Endothelial cell of umbilical vein (primary cell): ENCODE results near the gene MTX1. TPM values are rescaled to one million over a fixed set of nuclear protein-coding genes. Genes with fewer than 3 reads are reported as not detected.

ENCODE experiments used
- BruUV-seq: library from RNA; stranded (reverse); fragments of 400-500 nt; replicated peaks from 2 replicates; lab custom pipeline; 2021; lab: Mats Ljungman, UMichigan
- CTCF ChIA-PET: fragments of 300-600, 350-600 bp; sonication (Branson Sonifier 250); formaldehyde crosslinking; loops from one replicate; lab custom pipeline; 2021; ENCODE audit warnings: antibody characterized with exemption, inconsistent platforms; lab: Charles Lee
- POLR2A ChIA-PET: fragments of 300-600, 350-600 bp; sonication (Branson Sonifier 250); formaldehyde crosslinking; loops from one replicate; lab custom pipeline; 2021; ENCODE audit warnings: antibody characterized with exemption, inconsistent platforms; lab: Charles Lee
- DNase-seq: peaks from one replicate; pipeline ENCODE4 v3.0.0-alpha.2; 2011; ENCODE audit warnings: low read depth, low spot score
- FAIRE-seq: peaks from 2 replicates; lab custom pipeline; 2011; peaks lifted over from hg19 to GRCh38; lab: Jason Lieb, UNC
- H2AFZ ChIP-seq: 2 replicates; pipeline ENCODE4 v1.6.0; 2012; ENCODE audit warnings: low read depth, low read length, control low read depth, inconsistent platforms
- H3K27ac ChIP-seq: 2 replicates; pipeline ENCODE4 v1.5.1; 2011; ENCODE audit warnings: low read depth, mild to moderate bottlenecking, control low read depth, low read length, moderate library complexity; ENCODE audit not compliant: insufficient read depth
- H3K27me3 ChIP-seq, 2 experiments: 2 replicates each; pipeline versions ENCODE4 v1.6.0 to v1.6.1; 2011; ENCODE audit warnings: low read length in 2 of 2, mixed read lengths in 1 of 2; ENCODE audit not compliant: control insufficient read depth in 2 of 2, insufficient read depth in 2 of 2
- H3K36me3 ChIP-seq, 2 experiments: 2 replicates in 1 of 2; 3 replicates in 1 of 2; pipeline ENCODE4 v1.5.1; 2011; ENCODE audit warnings: low read length in 2 of 2, mild to moderate bottlenecking in 1 of 2, moderate library complexity in 1 of 2; ENCODE audit not compliant: control insufficient read depth in 2 of 2, insufficient read depth in 2 of 2; ENCODE audit errors: extremely low read depth in 1 of 2
- H3K4me1 ChIP-seq: 3 replicates; pipeline ENCODE4 v1.5.1; 2011; ENCODE audit warnings: mild to moderate bottlenecking, low read length; ENCODE audit not compliant: control insufficient read depth, insufficient read depth; ENCODE audit errors: extremely low read depth
- H3K4me2 ChIP-seq: 2 replicates; pipeline ENCODE4 v1.6.1; 2011; ENCODE audit warnings: low read length, control low read depth, mixed read lengths; ENCODE audit not compliant: insufficient read depth
- H3K4me3 ChIP-seq, 3 experiments: fragments of 200-600 bp in 1 of 3; sonication (generic), shearing (Covaris generic) in 1 of 3; replicated peaks in 1 of 3; 2 replicates each; pipeline ENCODE4 v1.5.1; 2011 to 2016; ENCODE audit warnings: control low read depth in 3 of 3, low read length in 3 of 3, mild to moderate bottlenecking in 2 of 3, inconsistent platforms in 1 of 3, low read depth in 1 of 3, moderate library complexity in 1 of 3; ENCODE audit not compliant: insufficient read depth in 1 of 3
- H3K79me2 ChIP-seq: 2 replicates; pipeline ENCODE4 v1.6.0; 2012; ENCODE audit warnings: low read length, inconsistent platforms; ENCODE audit not compliant: control insufficient read depth, insufficient read depth
- H3K9ac ChIP-seq: replicated peaks from 2 replicates; pipeline ENCODE3; 2011; ENCODE audit warnings: low read length, control low read depth; ENCODE audit not compliant: insufficient read depth; ENCODE audit errors: extremely low read depth
- H3K9me1 ChIP-seq: replicated peaks from 3 replicates; pipeline ENCODE4 v1.6.0; 2011; ENCODE audit warnings: mild to moderate bottlenecking, low read length; ENCODE audit not compliant: control insufficient read depth, insufficient read depth; ENCODE audit errors: extremely low read depth
- H3K9me3 ChIP-seq: replicated peaks from 2 replicates; pipeline ENCODE4 v1.5.1; 2012; ENCODE audit warnings: low read length, inconsistent platforms; ENCODE audit not compliant: control insufficient read depth, insufficient read depth
- H4K20me1 ChIP-seq: replicated peaks from 2 replicates; pipeline ENCODE3; 2011; ENCODE audit warnings: mild to moderate bottlenecking, low read length; ENCODE audit not compliant: control insufficient read depth, insufficient read depth; ENCODE audit errors: extremely low read depth
- CTCF ChIP-seq, 2 donors: IDR thresholded peaks; 1 replicate in 1 of 2; 2 replicates in 1 of 2; pipeline ENCODE4 v1.5.1; 2011; ENCODE audit warnings: low read length in 2 of 2, mild to moderate bottlenecking in 2 of 2, moderate library complexity in 2 of 2, control low read depth in 1 of 2, inconsistent platforms in 1 of 2, low read depth in 1 of 2; ENCODE audit not compliant: insufficient read depth in 1 of 2; ENCODE audit errors: extremely low read depth in 1 of 2
- EZH2 ChIP-seq: IDR thresholded peaks from 2 replicates; pipeline ENCODE4 v1.6.1; 2012; ENCODE audit warnings: borderline replicate concordance, low read depth, mild to moderate bottlenecking, moderate library complexity, low read length, inconsistent platforms; ENCODE audit not compliant: severe bottlenecking
- FOS ChIP-seq: IDR thresholded peaks from 2 replicates; pipeline ENCODE4 v1.6.1; 2011; ENCODE audit warnings: mild to moderate bottlenecking, low read length, moderate library complexity, borderline replicate concordance; ENCODE audit not compliant: insufficient read depth
- GATA2 ChIP-seq: IDR thresholded peaks from 2 replicates; pipeline ENCODE4 v1.7.0; 2011; ENCODE audit warnings: low read depth, mild to moderate bottlenecking, moderate library complexity, mixed read lengths, low read length; ENCODE audit not compliant: insufficient read length, insufficient read depth
- MAX ChIP-seq: IDR thresholded peaks from 2 replicates; pipeline ENCODE4 v1.6.1; 2011; ENCODE audit not compliant: insufficient read depth, insufficient read length
- MYC ChIP-seq: IDR thresholded peaks from one replicate; pipeline ENCODE4 v1.6.1; 2011; ENCODE audit warnings: mild to moderate bottlenecking, low read depth, low read length
- POLR2A ChIP-seq: IDR thresholded peaks from 2 replicates; pipeline ENCODE4 v1.6.1; 2012; ENCODE audit warnings: low read depth, mild to moderate bottlenecking, control low read depth, low read length
- POLR2AphosphoS5 ChIP-seq: IDR thresholded peaks from 2 replicates; pipeline ENCODE4 v1.6.1; 2012; ENCODE audit warnings: low read depth, mild to moderate bottlenecking, control low read depth, low read length, moderate library complexity; ENCODE audit not compliant: insufficient read depth
- dilution Hi-C: fragments of 300-500 bp; cut with MboI; formaldehyde crosslinking; loops from one replicate; pipeline ENCODE4 v1.15.0; 2019; ENCODE audit warnings: low sequenced_read_pairs; ENCODE audit not compliant: extremely low pct_ligation_motif_present
- intact Hi-C: fragments of 100-400 bp; cut with micrococcal nuclease; formaldehyde crosslinking; loops from one replicate; pipeline ENCODE4 v1.10.0; 2022
- polyA plus RNA-seq, 4 experiments: library from polyadenylated mRNA; depleted of rRNA in 3 of 4; stranded (reverse) in 3 of 4; unstranded in 1 of 4; fragments of >200 nt; gene quantifications; 2 replicates each; pipeline versions ENCODE4 v1.2.1 to v1.2.3, GENCODE V29; 2011 to 2012; ENCODE audit warnings: missing spikeins in 1 of 4
- total RNA-seq: library from RNA; stranded (reverse); gene quantifications from 2 replicates; pipeline ENCODE4 v1.2.3, GENCODE V29; 2021

MTX1 gene
- total and polyA plus RNA-seq, 2 donors (not counting 3 experiments of a cell fraction or from before 2014, with no cell fraction given), result 53.0 to 109 TPM

GRCh38 chr1:155227261-155228095, 19.0 kb downstream of the MTX1 start:
- Histone ChIP-seq H3K4me3 (peak overlapping the region; percentile 41 to 82 (median 58)), H3K9me1 (no peaks in the 10 kb centered on the region), H3K9me3 (no peaks in the 10 kb centered on the region), H3K4me2 (peak overlapping the region; percentile 77), H4K20me1 (no peaks in the 10 kb centered on the region), H2AFZ (peak overlapping the region; percentile 92), H3K27me3 (no peaks in the 10 kb centered on the region), H3K79me2 (peaks cover 8% of the 10 kb centered on the region), H3K27ac (peak overlapping the region; percentile 63), H3K36me3 (no peaks in the 10 kb centered on the region), H3K4me1 (peaks cover 31% of the 10 kb centered on the region), H3K9ac (peak overlapping the region; percentile 75)
- dilution Hi-C loops, result no loop called here
- FAIRE-seq (peak; percentile 93), DNase-seq (peak; percentile 99)
- TF ChIP-seq FOS (no peak), EZH2 (no peak), MAX (no peak), POLR2A (peak; percentile 96), MYC (no peak), POLR2AphosphoS5 (peak; percentile 94)
- intact Hi-C loops, result loop anchor here (1.0 to 5.0 kb wide), 2 partner anchors 17 to 35 kb away; no protein-coding TSS in a partner anchor
- CTCF ChIA-PET, result interaction anchor here (0.9 to 3.0 kb wide), 9 partner anchors 9 to 371 kb away, joined by 3 to 69 read pairs (median 5); partner anchors contain the start of genes KRTCAP2, MTX1 and THBS3
- TSS peak; percentile 96 for BruUV-seq
- POLR2A ChIA-PET, result no interaction called here

- POLR2A ChIA-PET, result no interaction called here
- FAIRE-seq, result no peak
Measured at GRCh38 chr1:155228096-155228427, 19.6 kb downstream of the MTX1 start.

More at GRCh38 chr1:155228096-155228427, 19.6 kb downstream of the MTX1 start:
- Histone ChIP-seq H3K79me2 (peaks cover 8% of the 10 kb centered on the region), H3K36me3 (no peaks in the 10 kb centered on the region), H3K4me1 (peaks cover 31% of the 10 kb centered on the region), H3K4me3 (peak overlapping the region in 1 of 3 experiments; percentile 28), H2AFZ (peak overlapping the region; percentile 92), H3K4me2 (peak overlapping the region; percentile 77), H3K27me3 (no peaks in the 10 kb centered on the region), H3K27ac (peak overlapping the region; percentile 33), H3K9me1 (no peaks in the 10 kb centered on the region), H3K9me3 (no peaks in the 10 kb centered on the region), H4K20me1 (no peaks in the 10 kb centered on the region), H3K9ac (peak overlapping the region; percentile 75)
- no peak for DNase-seq
- CTCF ChIA-PET, result interaction anchor here (1.5 to 3.0 kb wide), 3 partner anchors 20 to 53 kb away, joined by 6 to 69 read pairs (median 10); partner anchors contain the start of genes MTX1 and THBS3
- intact Hi-C loops (loop anchor here (5.0 kb wide), 1 partner anchor 36 kb away; no protein-coding TSS in a partner anchor), dilution Hi-C loops (no loop called here)
- no TSS peak for BruUV-seq
- TF ChIP-seq CTCF (IDR thresholded peaks at IDR 0.05; ENCODE audit: extremely low read depth in 1 of 2, insufficient read depth in 1 of 2, low read depth in 1 of 2, low read length in 2 of 2), result no peak
- no peak for TF ChIP-seq POLR2AphosphoS5
- no peak for TF ChIP-seq GATA2
